GM23338 (cell line): Measurements from ENCODE around the gene REPIN1. TPM values are rescaled to one million over a fixed set of nuclear protein-coding genes. Genes with fewer than 3 reads are reported as not detected.

Experiments
- ATAC-seq: fragments of 200-7000 bp; cut with Tn5 transposase; 3 replicates; pipeline ENCODE4 v1.9.1; 2020
- DNase-seq: peaks from one replicate; pipeline ENCODE4 v3.0.0-alpha.2; 2015; ENCODE audit warnings: low spot score
- H2AFZ ChIP-seq: fragments of 200-600 bp; sonication (generic); 2 replicates; pipeline ENCODE4 v1.8.0; 2016; ENCODE audit warnings: antibody characterized with exemption, mild to moderate bottlenecking, moderate library complexity
- H3F3A ChIP-seq: fragments of 200-600 bp; sonication (generic); replicated peaks from 2 replicates; pipeline ENCODE4 v1.8.0; 2017; ENCODE audit warnings: antibody characterized with exemption, mixed run types, low read depth
- H3K27ac ChIP-seq: fragments of 200-600 bp; sonication (generic); 2 replicates; pipeline ENCODE4 v1.6.1; 2016; ENCODE audit warnings: low read depth
- H3K27me3 ChIP-seq: fragments of 200-600 bp; sonication (generic); 2 replicates; pipeline ENCODE4 v1.8.0; 2016; ENCODE audit warnings: mild to moderate bottlenecking, mixed run types, moderate library complexity; ENCODE audit not compliant: insufficient read depth
- H3K36me3 ChIP-seq: fragments of 200-600 bp; sonication (generic); 2 replicates; pipeline ENCODE4 v1.8.0; 2016; ENCODE audit warnings: mild to moderate bottlenecking; ENCODE audit not compliant: insufficient read depth
- H3K4me1 ChIP-seq: fragments of 200-600 bp; sonication (generic); 2 replicates; pipeline ENCODE4 v1.8.0; 2016; ENCODE audit warnings: mild to moderate bottlenecking, moderate library complexity; ENCODE audit not compliant: insufficient read depth
- H3K4me2 ChIP-seq: fragments of 200-600 bp; sonication (generic); 2 replicates; pipeline ENCODE4 v1.7.1; 2017; ENCODE audit warnings: mixed run types
- H3K4me3 ChIP-seq: fragments of 200-600 bp; sonication (generic); 2 replicates; pipeline ENCODE4 v1.6.1; 2016; ENCODE audit warnings: mixed run types
- H3K79me2 ChIP-seq: fragments of 200-600 bp; sonication (generic); replicated peaks from 2 replicates; pipeline ENCODE4 v1.8.0; 2017; ENCODE audit warnings: mild to moderate bottlenecking; ENCODE audit not compliant: insufficient read depth
- H3K9me2 ChIP-seq: fragments of 200-600 bp; sonication (generic); 2 replicates; pipeline ENCODE4 v1.8.0; 2017; ENCODE audit not compliant: insufficient read depth
- H4K20me1 ChIP-seq: fragments of 200-600 bp; sonication (generic); replicated peaks from 2 replicates; pipeline ENCODE4 v1.8.0; 2017; ENCODE audit warnings: mild to moderate bottlenecking; ENCODE audit not compliant: insufficient read depth
- H3K27ac Mint-ChIP-seq: 2 replicates; pipeline ENCODE4 v1.8.0; 2020; ENCODE audit warnings: inconsistent platforms, mild to moderate bottlenecking, moderate library complexity, mixed read lengths
- H3K27me3 Mint-ChIP-seq: 3 replicates; pipeline ENCODE4 v1.8.0; 2022; ENCODE audit warnings: low read depth, mild to moderate bottlenecking, moderate library complexity, mixed read lengths, inconsistent platforms; ENCODE audit not compliant: insufficient read depth, poor library complexity
- H3K36me3 Mint-ChIP-seq: 3 replicates; pipeline ENCODE4 v1.8.0; 2021; ENCODE audit warnings: low read depth, mild to moderate bottlenecking, inconsistent platforms, moderate library complexity, mixed read lengths
- H3K4me1 Mint-ChIP-seq: 3 replicates; pipeline ENCODE4 v1.8.0; 2020; ENCODE audit warnings: mild to moderate bottlenecking, inconsistent platforms, mixed read lengths
- H3K4me3 Mint-ChIP-seq: 3 replicates; pipeline ENCODE4 v1.8.0; 2021; ENCODE audit warnings: moderate library complexity, mild to moderate bottlenecking, inconsistent platforms, mixed read lengths
- H3K9me3 Mint-ChIP-seq: 3 replicates; pipeline ENCODE4 v1.8.0; 2020; ENCODE audit warnings: moderate library complexity, mild to moderate bottlenecking, inconsistent platforms, mixed read lengths
- CTCF ChIP-seq, 2 experiments: fragments of 200-600 bp in 1 of 2; sonication (generic) in 1 of 2; conservative IDR thresholded peaks; 2 replicates each; pipeline versions ENCODE4 v1.5.1 to v1.6.1; 2016 to 2017; ENCODE audit warnings: antibody characterized with exemption in 2 of 2, low read depth in 2 of 2, mild to moderate bottlenecking in 2 of 2, moderate library complexity in 1 of 2
- ETS1 ChIP-seq: IDR thresholded peaks from 2 replicates; pipeline ENCODE4 v1.6.1; 2016; ENCODE audit warnings: antibody characterized with exemption
- EZH2 ChIP-seq: fragments of 200-600 bp; sonication (generic); IDR thresholded peaks from one replicate; pipeline ENCODE4 v1.8.0; 2017; ENCODE audit warnings: antibody characterized with exemption, mild to moderate bottlenecking, low read depth; ENCODE audit not compliant: unreplicated experiment
- EZH2phosphoT487 ChIP-seq: fragments of 200-600 bp; sonication (generic); IDR thresholded peaks from one replicate; pipeline ENCODE4 v1.8.1; 2018; ENCODE audit warnings: antibody characterized with exemption; ENCODE audit not compliant: unreplicated experiment
- JUNB ChIP-seq: IDR thresholded peaks from one replicate; pipeline ENCODE4 v1.6.1; 2016; ENCODE audit warnings: antibody characterized with exemption; ENCODE audit not compliant: unreplicated experiment
- REST ChIP-seq: IDR thresholded peaks from one replicate; pipeline ENCODE4 v1.6.1; 2018; ENCODE audit warnings: antibody characterized with exemption; ENCODE audit not compliant: unreplicated experiment
- STAT1 ChIP-seq: IDR thresholded peaks from one replicate; pipeline ENCODE4 v1.6.1; 2016; ENCODE audit warnings: antibody characterized with exemption; ENCODE audit not compliant: unreplicated experiment
- ZNF114 ChIP-seq: fragments of 250-450 bp; sonication (Bioruptor Pico); IDR thresholded peaks from 2 replicates; pipeline ENCODE4 v1.5.0; 2020; ENCODE audit warnings: mild to moderate bottlenecking, moderate library complexity
- ZNF331 ChIP-seq: fragments of 250-450 bp; sonication (Bioruptor Pico); IDR thresholded peaks from 2 replicates; pipeline ENCODE4 v1.5.0; 2020; ENCODE audit warnings: low read depth, mild to moderate bottlenecking, moderate library complexity
- polyA plus RNA-seq: library from polyadenylated mRNA; unstranded; fragments of >200 nt; fragmentation: Nextera tagmentation; extraction: Ambion mirVana; gene quantifications from 2 replicates; pipeline ENCODE4 v1.2.1, GENCODE V29; 2016
- total RNA-seq: library from RNA; depleted of rRNA; stranded (reverse); fragments of >200 nt; shearing (Covaris generic); gene quantifications from 2 replicates; pipeline ENCODE4 v1.2.3, GENCODE V29; 2014

Gene REPIN1
- total and polyA plus RNA-seq, 2 experiments from 2014 or later, result 29.8 to 156 TPM

GRCh38 chr7:150375662-150376521 lies 7.3 kb downstream of the REPIN1 start:
- Mint-ChIP-seq H3K9me3 (no peaks in the 10 kb centered on the region), H3K4me3 (no peak overlapping the region; the same call in 2 of the 3 replicates), H3K36me3 (peaks cover 38% of the 10 kb centered on the region), H3K27ac (peak overlapping the region; percentile 49), H3K4me1 (peaks cover 66% of the 10 kb centered on the region), H3K27me3 (peaks cover 25% of the 10 kb centered on the region)
- peaks cover 43% of the 10 kb centered on the region for H3K4me1 ChIP-seq
- H3K4me3 ChIP-seq, result no peak overlapping the region
- no peak overlapping the region for H2AFZ ChIP-seq
- 0 out of 2 replicates have a peak overlapping the region, but pooled peaks have one; percentile 43 for H3K4me2 ChIP-seq
- no peaks in the 10 kb centered on the region for H3K36me3 ChIP-seq
- no peaks in the 10 kb centered on the region for H3K27me3 ChIP-seq
- TF ChIP-seq CTCF (conservative IDR thresholded peaks at IDR 0.05; ENCODE audit: low read depth in 2 of 2), result no peak
- TF ChIP-seq STAT1, result no peak
- TF ChIP-seq REST, result no peak
- no peak for TF ChIP-seq ZNF331 (CRISPR knock-in tag)
- no peak for TF ChIP-seq JUNB
- TF ChIP-seq EZH2phosphoT487, result no peak
- H3K9me2 ChIP-seq, result no peaks in the 10 kb centered on the region
- peak overlapping the region; percentile 97 for H3K27ac ChIP-seq
- H3K79me2 ChIP-seq, result peaks cover 33% of the 10 kb centered on the region
- no peak for ATAC-seq
- H3F3A ChIP-seq, result peaks cover 46% of the 10 kb centered on the region
- DNase-seq, result no peak
- peaks cover under 1% of the 10 kb centered on the region for H4K20me1 ChIP-seq

- H3K27me3 ChIP-seq, result no peaks in the 10 kb centered on the region
- H2AFZ ChIP-seq, result no peak overlapping the region
- peaks cover 71% of the 10 kb centered on the region for H3K4me1 Mint-ChIP-seq
- H3K4me3 Mint-ChIP-seq, result no peak overlapping the region
- no peak overlapping the region for H3K4me3 ChIP-seq
- H3K9me3 Mint-ChIP-seq, result no peaks in the 10 kb centered on the region
- H4K20me1 ChIP-seq, result no peaks in the 10 kb centered on the region; the same call in none of the 2 replicates
- H3K79me2 ChIP-seq, result peaks cover 35% of the 10 kb centered on the region
- H3K27ac ChIP-seq, result peak overlapping the region; percentile 97
- H3K36me3 Mint-ChIP-seq, result peaks cover 37% of the 10 kb centered on the region
- peaks cover 44% of the 10 kb centered on the region for H3F3A ChIP-seq
- H3K27ac Mint-ChIP-seq, result peak overlapping the region; percentile 49
- ATAC-seq (no peak), DNase-seq (no peak)
- H3K4me2 ChIP-seq, result 0 out of 2 replicates have a peak overlapping the region, but pooled peaks have one; percentile 43
- H3K27me3 Mint-ChIP-seq, result peaks cover 22% of the 10 kb centered on the region
- peaks cover 47% of the 10 kb centered on the region for H3K4me1 ChIP-seq
- H3K36me3 ChIP-seq, result no peaks in the 10 kb centered on the region
- no peaks in the 10 kb centered on the region for H3K9me2 ChIP-seq
- TF ChIP-seq EZH2, result no peak
- no peak for TF ChIP-seq ETS1
- TF ChIP-seq ZNF114, result no peak
These were observed 7.9 kb downstream of the REPIN1 start for GRCh38 chr7:150376560-150376959.
